Astrocyte (in vitro differentiated cells and primary cell): Measurements from ENCODE around the gene TBC1D24.

Source experiments
- EZH2 ChIP-seq: IDR thresholded peaks from 2 replicates; pipeline ENCODE4 v1.6.1; 2012; ENCODE audit warnings: mild to moderate bottlenecking, low read length, inconsistent platforms; ENCODE audit not compliant: insufficient read depth
- TF ChIP-seq, protein P1 (sequence below): IDR thresholded peaks from 2 replicates; pipeline ENCODE4 v1.5.1; 2011; ENCODE audit warnings: low read depth, mild to moderate bottlenecking, inconsistent platforms, low read length, moderate library complexity; ENCODE audit not compliant: insufficient read depth

DNA sequence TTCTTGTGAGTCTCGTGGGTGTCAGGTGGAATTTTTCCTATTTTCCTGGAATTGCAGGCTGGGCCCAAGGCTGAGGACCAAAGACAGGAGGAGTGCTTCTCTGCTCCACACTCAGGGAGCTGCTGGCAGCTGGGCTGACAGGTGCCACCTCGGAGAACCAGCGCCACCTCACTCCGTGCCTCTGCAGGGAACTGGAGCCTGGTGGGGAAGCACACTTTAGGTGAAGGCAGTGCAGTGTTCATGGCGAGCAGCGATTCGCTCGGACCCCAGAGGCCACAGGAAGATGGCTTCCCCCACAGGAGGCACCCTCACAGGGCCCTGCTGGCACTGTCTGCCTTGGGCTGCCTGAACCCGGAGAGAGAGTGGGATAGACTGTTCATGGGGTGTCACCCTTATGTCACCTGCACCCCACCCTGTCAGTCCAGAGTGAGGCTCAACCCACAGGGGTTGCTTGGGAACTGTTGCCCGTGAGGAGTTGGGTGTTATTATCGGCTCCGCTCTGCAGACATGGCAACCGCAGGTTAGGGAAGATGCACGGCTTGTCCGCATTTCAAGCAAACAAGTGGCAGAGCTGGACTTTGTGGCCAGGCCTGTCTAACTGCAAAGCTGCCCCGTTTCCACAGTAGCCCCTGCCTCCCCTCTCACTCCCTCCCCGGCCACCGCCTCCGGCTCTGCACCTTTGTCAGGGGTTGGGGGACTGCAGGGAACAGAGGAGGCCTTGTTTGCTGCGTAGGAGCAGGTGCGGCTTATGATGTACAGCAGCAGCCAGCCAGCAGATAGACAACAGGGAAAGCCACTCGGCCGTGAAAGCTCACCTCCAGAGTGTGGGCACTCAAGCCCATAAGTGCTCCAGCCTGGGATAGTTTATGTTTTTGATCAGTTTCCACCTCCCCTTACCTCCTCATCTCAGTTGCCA, 15.5 kb downstream of the TBC1D24 start:
- TF ChIP-seq, protein P1, sequence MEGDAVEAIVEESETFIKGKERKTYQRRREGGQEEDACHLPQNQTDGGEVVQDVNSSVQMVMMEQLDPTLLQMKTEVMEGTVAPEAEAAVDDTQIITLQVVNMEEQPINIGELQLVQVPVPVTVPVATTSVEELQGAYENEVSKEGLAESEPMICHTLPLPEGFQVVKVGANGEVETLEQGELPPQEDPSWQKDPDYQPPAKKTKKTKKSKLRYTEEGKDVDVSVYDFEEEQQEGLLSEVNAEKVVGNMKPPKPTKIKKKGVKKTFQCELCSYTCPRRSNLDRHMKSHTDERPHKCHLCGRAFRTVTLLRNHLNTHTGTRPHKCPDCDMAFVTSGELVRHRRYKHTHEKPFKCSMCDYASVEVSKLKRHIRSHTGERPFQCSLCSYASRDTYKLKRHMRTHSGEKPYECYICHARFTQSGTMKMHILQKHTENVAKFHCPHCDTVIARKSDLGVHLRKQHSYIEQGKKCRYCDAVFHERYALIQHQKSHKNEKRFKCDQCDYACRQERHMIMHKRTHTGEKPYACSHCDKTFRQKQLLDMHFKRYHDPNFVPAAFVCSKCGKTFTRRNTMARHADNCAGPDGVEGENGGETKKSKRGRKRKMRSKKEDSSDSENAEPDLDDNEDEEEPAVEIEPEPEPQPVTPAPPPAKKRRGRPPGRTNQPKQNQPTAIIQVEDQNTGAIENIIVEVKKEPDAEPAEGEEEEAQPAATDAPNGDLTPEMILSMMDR = no peak
- no peak for TF ChIP-seq EZH2
